WTC11 (cell line): ENCODE measurements around the gene SELENOI. TPM values are rescaled to one million over a fixed set of nuclear protein-coding genes. Genes with fewer than 3 reads are reported as not detected.

Experiments
- ATAC-seq: fragments of 200-7000 bp; cut with Tn5 transposase; 2 replicates; pipeline ENCODE4 v1.10.0; 2021; ENCODE audit warnings: mild to moderate bottlenecking, moderate library complexity
- CTCF ChIA-PET: fragments of 300-600 bp; sonication (Branson Sonifier 250); formaldehyde crosslinking; loops from one replicate; lab custom pipeline; 2021; ENCODE audit warnings: antibody characterized with exemption; lab: Charles Lee
- POLR2A ChIA-PET: fragments of 350-600 bp; sonication (Branson Sonifier 250); formaldehyde crosslinking; loops from one replicate; lab custom pipeline; 2021; ENCODE audit warnings: antibody characterized with exemption; lab: Charles Lee
- DNase-seq: peaks from one replicate; pipeline ENCODE4 v3.0.0; 2021; ENCODE audit warnings: low spot score
- H3K27ac Mint-ChIP-seq: 2 replicates; pipeline ENCODE4 v1.8.0; 2021; ENCODE audit warnings: mixed read lengths
- H3K27me3 Mint-ChIP-seq: 2 replicates; pipeline ENCODE4 v1.8.0; 2021; ENCODE audit warnings: low read depth, mild to moderate bottlenecking, moderate library complexity, mixed read lengths
- H3K36me3 Mint-ChIP-seq: 2 replicates; pipeline ENCODE4 v1.8.0; 2021; ENCODE audit warnings: mixed read lengths
- H3K4me1 Mint-ChIP-seq: 2 replicates; pipeline ENCODE4 v1.8.0; 2022; ENCODE audit warnings: mixed read lengths
- H3K4me3 Mint-ChIP-seq: 2 replicates; pipeline ENCODE4 v1.8.0; 2021; ENCODE audit warnings: mild to moderate bottlenecking, moderate library complexity, mixed read lengths
- H3K9me3 Mint-ChIP-seq: 2 replicates; pipeline ENCODE4 v1.8.0; 2021; ENCODE audit warnings: mixed read lengths
- FOXJ3 ChIP-seq: sonication (generic); formaldehyde crosslinking; IDR thresholded peaks from 2 replicates; pipeline ENCODE4 v1.9.0; 2021; ENCODE audit warnings: missing genetic modification reagents, mild to moderate bottlenecking, borderline replicate concordance
- FOXK1 ChIP-seq: sonication (generic); formaldehyde crosslinking; IDR thresholded peaks from 2 replicates; pipeline ENCODE4 v1.8.0; 2022; ENCODE audit warnings: mild to moderate bottlenecking, moderate library complexity, missing genetic modification reagents
- FOXP1 ChIP-seq: sonication (generic); formaldehyde crosslinking; IDR thresholded peaks from 2 replicates; pipeline ENCODE4 v1.8.0; 2022; ENCODE audit warnings: missing genetic modification reagents, mild to moderate bottlenecking, moderate library complexity, borderline replicate concordance
- GABPB1 ChIP-seq: sonication (generic); formaldehyde crosslinking; IDR thresholded peaks from 2 replicates; pipeline ENCODE4 v1.8.1; 2023; ENCODE audit warnings: mild to moderate bottlenecking, missing genetic modification reagents
- HMGA2 ChIP-seq: fragments of 250-450 bp; sonication (Bioruptor Pico); IDR thresholded peaks from 2 replicates; pipeline ENCODE4 v1.4.0; 2021; ENCODE audit warnings: mild to moderate bottlenecking, moderate library complexity
- JUN ChIP-seq: sonication (generic); formaldehyde crosslinking; IDR thresholded peaks from 2 replicates; pipeline ENCODE4 v1.8.0; 2023; ENCODE audit warnings: mild to moderate bottlenecking, missing genetic modification reagents
- NFE2L1 ChIP-seq: sonication (generic); formaldehyde crosslinking; IDR thresholded peaks from 2 replicates; pipeline ENCODE4 v1.8.1; 2023; ENCODE audit warnings: missing genetic modification reagents
- SMAD4 ChIP-seq: sonication (generic); formaldehyde crosslinking; IDR thresholded peaks from 2 replicates; pipeline ENCODE4 v1.8.0; 2022; ENCODE audit warnings: mild to moderate bottlenecking, missing genetic modification reagents
- TEAD4 ChIP-seq: sonication (generic); formaldehyde crosslinking; IDR thresholded peaks from 2 replicates; pipeline ENCODE4 v1.8.0; 2022; ENCODE audit warnings: mild to moderate bottlenecking, missing genetic modification reagents
- ZNF121 ChIP-seq: sonication (generic); formaldehyde crosslinking; IDR thresholded peaks from 2 replicates; pipeline ENCODE4 v1.8.0; 2023; ENCODE audit warnings: missing genetic modification reagents
- ZNF232 ChIP-seq: sonication (generic); formaldehyde crosslinking; IDR thresholded peaks from 2 replicates; pipeline ENCODE4 v1.8.0; 2022; ENCODE audit warnings: mild to moderate bottlenecking, missing genetic modification reagents
- ZNF671 ChIP-seq: fragments of 250-450 bp; sonication (Bioruptor Pico); IDR thresholded peaks from 2 replicates; pipeline ENCODE4 v1.8.0; 2021; ENCODE audit warnings: mild to moderate bottlenecking
- total RNA-seq: library from RNA; stranded (reverse); gene quantifications from 3 replicates; pipeline ENCODE4 v1.2.3, GENCODE V29; 2021
- TF ChIP-seq, protein P1 (sequence below): fragments of 250-450 bp; sonication (Bioruptor Pico); IDR thresholded peaks from 2 replicates; pipeline ENCODE4 v2.1.2; 2022; ENCODE audit warnings: mild to moderate bottlenecking, moderate library complexity
- TF ChIP-seq, protein P2 (sequence below): sonication (generic); formaldehyde crosslinking; IDR thresholded peaks from 2 replicates; pipeline ENCODE4 v1.8.0; 2022; ENCODE audit warnings: mild to moderate bottlenecking, missing genetic modification reagents
- TF ChIP-seq, protein P3 (sequence below): sonication (generic); formaldehyde crosslinking; IDR thresholded peaks from 2 replicates; pipeline ENCODE4 v1.8.1; 2022; ENCODE audit warnings: mild to moderate bottlenecking, moderate library complexity, missing genetic modification reagents
- TF ChIP-seq, protein P4 (sequence below): sonication (generic); formaldehyde crosslinking; IDR thresholded peaks from 2 replicates; pipeline ENCODE4 v1.8.1; 2023; ENCODE audit warnings: mild to moderate bottlenecking, missing genetic modification reagents
- TF ChIP-seq, protein P5 (sequence below): sonication (generic); formaldehyde crosslinking; IDR thresholded peaks from 2 replicates; pipeline ENCODE4 v1.8.0; 2023; ENCODE audit warnings: missing genetic modification reagents
- TF ChIP-seq, protein P6 (sequence below): sonication (generic); formaldehyde crosslinking; IDR thresholded peaks from 2 replicates; pipeline ENCODE4 v1.8.0; 2023; ENCODE audit warnings: mild to moderate bottlenecking, missing genetic modification reagents
- TF ChIP-seq, protein P7 (sequence below): sonication (generic); formaldehyde crosslinking; conservative IDR thresholded peaks from 2 replicates; pipeline ENCODE4 v1.8.1; 2023; ENCODE audit warnings: mild to moderate bottlenecking, low read depth, missing genetic modification reagents, moderate library complexity

SELENOI gene
- total RNA-seq, 1 experiment from 2014 or later: 53.1 TPM

DNA sequence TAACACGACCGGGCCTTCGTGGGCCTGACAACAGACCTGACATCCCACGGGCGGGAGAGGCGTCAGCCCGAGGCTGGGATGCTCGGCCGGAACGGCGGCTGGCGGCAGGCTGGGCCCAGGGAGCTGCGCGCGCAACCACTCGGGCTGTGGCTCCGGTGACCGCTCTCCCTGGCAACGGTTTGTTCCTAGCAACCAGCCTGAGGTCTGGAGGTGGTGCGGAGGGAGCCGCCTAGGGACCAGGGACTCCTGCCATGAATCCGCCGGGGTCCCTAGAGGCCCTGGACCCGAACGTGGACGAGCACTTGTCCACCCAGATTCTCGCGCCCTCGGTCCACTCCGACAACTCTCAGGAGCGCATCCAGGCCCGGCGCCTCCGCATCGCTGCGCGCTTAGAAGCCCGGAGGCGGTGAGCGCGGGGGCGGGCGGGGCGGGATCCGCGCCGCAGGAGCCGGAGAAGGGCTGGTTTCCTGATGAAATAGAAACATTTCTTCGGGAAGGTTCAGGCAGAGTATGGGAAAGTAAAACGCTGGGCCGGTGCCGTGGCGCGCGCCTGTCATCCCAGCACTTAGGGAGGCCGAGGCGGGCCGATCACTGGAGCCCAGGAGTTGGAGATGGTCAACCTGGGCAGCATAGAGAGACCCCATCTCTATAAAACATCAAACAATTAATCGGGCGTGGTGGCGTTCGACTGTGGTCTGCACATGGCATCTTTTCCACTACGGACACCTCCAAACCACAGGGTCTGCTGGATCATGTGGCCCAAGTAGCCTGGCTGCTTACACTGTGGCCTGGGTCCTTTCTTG lies 56.0 kb downstream of the SELENOI start, which contains the start of gene DRC1:
TSS of gene DRC1 (plus strand) at position 182 of the 803 bp plus-strand sequence. CDS start at position 252, 70 bp downstream.
- Mint-ChIP-seq H3K4me1 (peaks cover 3% of the 10 kb centered on the region; the same call in 1 of the 2 replicates), H3K9me3 (no peaks in the 10 kb centered on the region), H3K4me3 (peak within 1 kb of the TSS; percentile 61), H3K27ac (no peak within 1 kb of the TSS), H3K27me3 (peaks cover 10% of the 10 kb centered on the region; the same call in 1 of the 2 replicates), H3K36me3 (no peaks in the 10 kb centered on the region)
- CTCF ChIA-PET: interaction anchor here (0.6 kb wide), 1 partner anchor 67 kb away, joined by 3 read pairs; no protein-coding TSS in a partner anchor
- TF ChIP-seq NFE2L1 (CRISPR knock-in tag): peak; percentile 29; the same call in 1 of the 2 replicates
- peak; percentile 95 for TF ChIP-seq ZNF121 (CRISPR knock-in tag)
- peak; percentile 25; the same call in 1 of the 2 replicates for TF ChIP-seq FOXP1 (CRISPR knock-in tag)
- TF ChIP-seq, protein P1, sequence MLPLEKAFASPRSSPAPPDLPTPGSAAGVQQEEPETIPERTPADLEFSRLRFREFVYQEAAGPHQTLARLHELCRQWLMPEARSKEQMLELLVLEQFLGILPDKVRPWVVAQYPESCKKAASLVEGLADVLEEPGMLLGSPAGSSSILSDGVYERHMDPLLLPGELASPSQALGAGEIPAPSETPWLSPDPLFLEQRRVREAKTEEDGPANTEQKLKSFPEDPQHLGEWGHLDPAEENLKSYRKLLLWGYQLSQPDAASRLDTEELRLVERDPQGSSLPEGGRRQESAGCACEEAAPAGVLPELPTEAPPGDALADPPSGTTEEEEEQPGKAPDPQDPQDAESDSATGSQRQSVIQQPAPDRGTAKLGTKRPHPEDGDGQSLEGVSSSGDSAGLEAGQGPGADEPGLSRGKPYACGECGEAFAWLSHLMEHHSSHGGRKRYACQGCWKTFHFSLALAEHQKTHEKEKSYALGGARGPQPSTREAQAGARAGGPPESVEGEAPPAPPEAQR: no peak
- TF ChIP-seq, protein P2, sequence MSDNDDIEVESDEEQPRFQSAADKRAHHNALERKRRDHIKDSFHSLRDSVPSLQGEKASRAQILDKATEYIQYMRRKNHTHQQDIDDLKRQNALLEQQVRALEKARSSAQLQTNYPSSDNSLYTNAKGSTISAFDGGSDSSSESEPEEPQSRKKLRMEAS (CRISPR knock-in tag): peak; percentile 78
- TF ChIP-seq TEAD4 (CRISPR knock-in tag): no peak
- TF ChIP-seq FOXJ3 (CRISPR knock-in tag): no peak
- TF ChIP-seq, protein P3, sequence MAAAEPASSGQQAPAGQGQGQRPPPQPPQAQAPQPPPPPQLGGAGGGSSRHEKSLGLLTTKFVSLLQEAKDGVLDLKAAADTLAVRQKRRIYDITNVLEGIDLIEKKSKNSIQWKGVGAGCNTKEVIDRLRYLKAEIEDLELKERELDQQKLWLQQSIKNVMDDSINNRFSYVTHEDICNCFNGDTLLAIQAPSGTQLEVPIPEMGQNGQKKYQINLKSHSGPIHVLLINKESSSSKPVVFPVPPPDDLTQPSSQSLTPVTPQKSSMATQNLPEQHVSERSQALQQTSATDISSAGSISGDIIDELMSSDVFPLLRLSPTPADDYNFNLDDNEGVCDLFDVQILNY: no peak
- TF ChIP-seq FOXK1 (CRISPR knock-in tag): peak; percentile 60; the same call in 1 of the 2 replicates
- POLR2A ChIA-PET: no interaction called here
- ATAC-seq (peak; percentile 97), DNase-seq (peak; percentile 93)

DNA sequence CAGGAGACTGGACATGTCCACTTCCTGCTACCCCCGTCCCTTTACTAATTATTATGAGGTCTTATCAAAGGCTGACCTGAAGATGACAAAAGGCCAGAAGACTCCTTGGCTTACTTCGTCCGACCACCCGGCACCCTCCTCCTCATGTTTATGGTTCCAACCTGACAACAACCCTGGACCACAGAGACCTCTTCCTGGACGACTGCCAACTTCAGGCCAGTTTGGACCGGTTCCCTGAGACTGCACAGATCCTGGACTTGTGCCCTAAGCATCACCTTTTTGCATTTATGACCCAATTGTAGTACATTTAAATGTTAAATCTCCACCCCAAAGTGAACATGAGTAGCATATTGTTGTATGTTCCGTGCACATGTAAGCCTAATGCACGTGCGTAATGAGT lies 61.6 kb downstream of the SELENOI start:
- H3K9me3 Mint-ChIP-seq: no peaks in the 10 kb centered on the region
- no peaks in the 10 kb centered on the region for H3K36me3 Mint-ChIP-seq
- no peaks in the 10 kb centered on the region for H3K4me1 Mint-ChIP-seq
- CTCF ChIA-PET: no interaction called here
- H3K27me3 Mint-ChIP-seq: no peaks in the 10 kb centered on the region
- no peak overlapping the region for H3K27ac Mint-ChIP-seq
- ATAC-seq: no peak
- POLR2A ChIA-PET: interaction anchor here (0.6 kb wide), 1 partner anchor 200 kb away, joined by 5 read pairs; no protein-coding TSS in a partner anchor
- no peak overlapping the region for H3K4me3 Mint-ChIP-seq
- no peak for DNase-seq
- TF ChIP-seq ZNF671 (CRISPR knock-in tag) (no peak), JUN (no peak), HMGA2 (CRISPR knock-in tag) (no peak), GABPB1 (CRISPR knock-in tag) (no peak), ZNF232 (CRISPR knock-in tag) (no peak), SMAD4 (CRISPR knock-in tag) (no peak)
- TF ChIP-seq, protein P4, sequence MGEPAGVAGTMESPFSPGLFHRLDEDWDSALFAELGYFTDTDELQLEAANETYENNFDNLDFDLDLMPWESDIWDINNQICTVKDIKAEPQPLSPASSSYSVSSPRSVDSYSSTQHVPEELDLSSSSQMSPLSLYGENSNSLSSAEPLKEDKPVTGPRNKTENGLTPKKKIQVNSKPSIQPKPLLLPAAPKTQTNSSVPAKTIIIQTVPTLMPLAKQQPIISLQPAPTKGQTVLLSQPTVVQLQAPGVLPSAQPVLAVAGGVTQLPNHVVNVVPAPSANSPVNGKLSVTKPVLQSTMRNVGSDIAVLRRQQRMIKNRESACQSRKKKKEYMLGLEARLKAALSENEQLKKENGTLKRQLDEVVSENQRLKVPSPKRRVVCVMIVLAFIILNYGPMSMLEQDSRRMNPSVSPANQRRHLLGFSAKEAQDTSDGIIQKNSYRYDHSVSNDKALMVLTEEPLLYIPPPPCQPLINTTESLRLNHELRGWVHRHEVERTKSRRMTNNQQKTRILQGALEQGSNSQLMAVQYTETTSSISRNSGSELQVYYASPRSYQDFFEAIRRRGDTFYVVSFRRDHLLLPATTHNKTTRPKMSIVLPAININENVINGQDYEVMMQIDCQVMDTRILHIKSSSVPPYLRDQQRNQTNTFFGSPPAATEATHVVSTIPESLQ (CRISPR knock-in tag): no peak
- TF ChIP-seq, protein P5, sequence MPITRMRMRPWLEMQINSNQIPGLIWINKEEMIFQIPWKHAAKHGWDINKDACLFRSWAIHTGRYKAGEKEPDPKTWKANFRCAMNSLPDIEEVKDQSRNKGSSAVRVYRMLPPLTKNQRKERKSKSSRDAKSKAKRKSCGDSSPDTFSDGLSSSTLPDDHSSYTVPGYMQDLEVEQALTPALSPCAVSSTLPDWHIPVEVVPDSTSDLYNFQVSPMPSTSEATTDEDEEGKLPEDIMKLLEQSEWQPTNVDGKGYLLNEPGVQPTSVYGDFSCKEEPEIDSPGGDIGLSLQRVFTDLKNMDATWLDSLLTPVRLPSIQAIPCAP (CRISPR knock-in tag): no peak
- TF ChIP-seq, protein P6, sequence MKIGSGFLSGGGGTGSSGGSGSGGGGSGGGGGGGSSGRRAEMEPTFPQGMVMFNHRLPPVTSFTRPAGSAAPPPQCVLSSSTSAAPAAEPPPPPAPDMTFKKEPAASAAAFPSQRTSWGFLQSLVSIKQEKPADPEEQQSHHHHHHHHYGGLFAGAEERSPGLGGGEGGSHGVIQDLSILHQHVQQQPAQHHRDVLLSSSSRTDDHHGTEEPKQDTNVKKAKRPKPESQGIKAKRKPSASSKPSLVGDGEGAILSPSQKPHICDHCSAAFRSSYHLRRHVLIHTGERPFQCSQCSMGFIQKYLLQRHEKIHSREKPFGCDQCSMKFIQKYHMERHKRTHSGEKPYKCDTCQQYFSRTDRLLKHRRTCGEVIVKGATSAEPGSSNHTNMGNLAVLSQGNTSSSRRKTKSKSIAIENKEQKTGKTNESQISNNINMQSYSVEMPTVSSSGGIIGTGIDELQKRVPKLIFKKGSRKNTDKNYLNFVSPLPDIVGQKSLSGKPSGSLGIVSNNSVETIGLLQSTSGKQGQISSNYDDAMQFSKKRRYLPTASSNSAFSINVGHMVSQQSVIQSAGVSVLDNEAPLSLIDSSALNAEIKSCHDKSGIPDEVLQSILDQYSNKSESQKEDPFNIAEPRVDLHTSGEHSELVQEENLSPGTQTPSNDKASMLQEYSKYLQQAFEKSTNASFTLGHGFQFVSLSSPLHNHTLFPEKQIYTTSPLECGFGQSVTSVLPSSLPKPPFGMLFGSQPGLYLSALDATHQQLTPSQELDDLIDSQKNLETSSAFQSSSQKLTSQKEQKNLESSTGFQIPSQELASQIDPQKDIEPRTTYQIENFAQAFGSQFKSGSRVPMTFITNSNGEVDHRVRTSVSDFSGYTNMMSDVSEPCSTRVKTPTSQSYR: no peak
- TF ChIP-seq, protein P7, sequence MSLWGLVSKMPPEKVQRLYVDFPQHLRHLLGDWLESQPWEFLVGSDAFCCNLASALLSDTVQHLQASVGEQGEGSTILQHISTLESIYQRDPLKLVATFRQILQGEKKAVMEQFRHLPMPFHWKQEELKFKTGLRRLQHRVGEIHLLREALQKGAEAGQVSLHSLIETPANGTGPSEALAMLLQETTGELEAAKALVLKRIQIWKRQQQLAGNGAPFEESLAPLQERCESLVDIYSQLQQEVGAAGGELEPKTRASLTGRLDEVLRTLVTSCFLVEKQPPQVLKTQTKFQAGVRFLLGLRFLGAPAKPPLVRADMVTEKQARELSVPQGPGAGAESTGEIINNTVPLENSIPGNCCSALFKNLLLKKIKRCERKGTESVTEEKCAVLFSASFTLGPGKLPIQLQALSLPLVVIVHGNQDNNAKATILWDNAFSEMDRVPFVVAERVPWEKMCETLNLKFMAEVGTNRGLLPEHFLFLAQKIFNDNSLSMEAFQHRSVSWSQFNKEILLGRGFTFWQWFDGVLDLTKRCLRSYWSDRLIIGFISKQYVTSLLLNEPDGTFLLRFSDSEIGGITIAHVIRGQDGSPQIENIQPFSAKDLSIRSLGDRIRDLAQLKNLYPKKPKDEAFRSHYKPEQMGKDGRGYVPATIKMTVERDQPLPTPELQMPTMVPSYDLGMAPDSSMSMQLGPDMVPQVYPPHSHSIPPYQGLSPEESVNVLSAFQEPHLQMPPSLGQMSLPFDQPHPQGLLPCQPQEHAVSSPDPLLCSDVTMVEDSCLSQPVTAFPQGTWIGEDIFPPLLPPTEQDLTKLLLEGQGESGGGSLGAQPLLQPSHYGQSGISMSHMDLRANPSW: no peak
